Fibroblast of mammary gland (primary cell): ENCODE data around the gene HTR4.
"Not testable (repeated sequence)": the region's sequence is repeated elsewhere in the genome, so short reads cannot be mapped to it uniquely, and the experiment has no call there.

Experiments
- DNase-seq: peaks from one replicate; pipeline ENCODE4 v3.0.0-alpha.2; 2010; ENCODE audit warnings: low read depth
- H3K4me3 ChIP-seq: 2 replicates; pipeline ENCODE4 v1.5.1; 2011; ENCODE audit warnings: low read depth, mild to moderate bottlenecking, low read length, moderate library complexity; ENCODE audit not compliant: control insufficient read depth
- CTCF ChIP-seq: conservative IDR thresholded peaks from 2 replicates; pipeline ENCODE4 v1.5.1; 2011; ENCODE audit warnings: low read depth, low read length, inconsistent platforms; ENCODE audit not compliant: control insufficient read depth, insufficient read depth

The HTR4 gene

GRCh38 chr5:148683651-148684050, 29.3 kb upstream of the HTR4 start:
- no peak for TF ChIP-seq CTCF
- no peak overlapping the region for H3K4me3 ChIP-seq
- DNase-seq: no peak

- no peak overlapping the region for H3K4me3 ChIP-seq
- no peak for TF ChIP-seq CTCF
- no peak for DNase-seq
Measured at GRCh38 chr5:148682058-148683026, 28.0 kb upstream of the HTR4 start.

- no peak overlapping the region for H3K4me3 ChIP-seq
- TF ChIP-seq CTCF: no peak
- no peak for DNase-seq
Measured at GRCh38 chr5:148681157-148682057, 27.1 kb upstream of the HTR4 start.

- not testable (repeated sequence) for H3K4me3 ChIP-seq, DNase-seq
Measured at GRCh38 chr5:148673704-148674103, 19.4 kb upstream of the HTR4 start.

GRCh38 chr5:148666353-148666752, 12.0 kb upstream of the HTR4 start:
- DNase-seq: no peak
- no peak overlapping the region for H3K4me3 ChIP-seq
- TF ChIP-seq CTCF: no peak

- no peak for DNase-seq
- no peak for TF ChIP-seq CTCF
- no peak overlapping the region for H3K4me3 ChIP-seq
Measured at GRCh38 chr5:148665431-148665830, 11.1 kb upstream of the HTR4 start.

DNA sequence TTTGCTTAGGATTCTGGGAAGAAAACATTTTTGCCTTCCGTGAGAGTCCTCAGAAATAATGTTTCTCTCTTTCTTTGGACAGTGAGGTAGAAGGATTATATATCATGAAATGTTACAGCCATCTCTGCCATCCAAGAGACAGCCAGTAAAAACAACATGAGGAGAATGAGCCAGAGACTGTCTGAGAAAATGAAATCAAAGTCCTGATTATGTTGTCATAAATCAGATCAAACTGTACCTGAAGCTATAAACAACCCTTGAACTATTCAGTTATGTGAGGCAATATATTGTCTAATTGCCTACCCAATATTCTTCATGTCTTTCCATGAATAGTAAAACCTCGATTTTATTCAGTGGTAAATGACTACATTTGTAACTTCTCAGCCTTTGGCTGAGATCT, 9.2 kb upstream of the HTR4 start:
- TF ChIP-seq CTCF: no peak
- H3K4me3 ChIP-seq: no peak overlapping the region
- no peak for DNase-seq
